Activated CD4-positive, alpha-beta memory T cell treated with anti-CD3 and anti-CD28 coated beads for 36 hours (primary cell): ENCODE measurements around the gene BTBD9. TPM values are rescaled to one million over a fixed set of nuclear protein-coding genes. Genes with fewer than 3 reads are reported as not detected.

Experiments used
- CTCF ChIA-PET: fragments of 350-600 bp; sonication (Branson Sonifier 250); formaldehyde crosslinking; loops from one replicate; lab custom pipeline; 2021; ENCODE audit warnings: antibody characterized with exemption, inconsistent platforms; lab: Charles Lee
- POLR2A ChIA-PET: fragments of 350-600 bp; sonication (Branson Sonifier 250); formaldehyde crosslinking; loops from one replicate; lab custom pipeline; 2021; ENCODE audit warnings: antibody characterized with exemption; lab: Charles Lee
- DNase-seq: peaks from one replicate; pipeline ENCODE4 v3.0.0-alpha.2; 2020
- H3K27ac Mint-ChIP-seq: one replicate; pipeline ENCODE4 v1.8.0; 2021; ENCODE audit warnings: mixed read lengths
- H3K27me3 Mint-ChIP-seq: one replicate; pipeline ENCODE4 v1.8.0; 2021; ENCODE audit warnings: mixed read lengths
- H3K36me3 Mint-ChIP-seq: one replicate; pipeline ENCODE4 v1.8.0; 2021; ENCODE audit warnings: mixed read lengths
- H3K4me1 Mint-ChIP-seq: one replicate; pipeline ENCODE4 v1.8.0; 2021; ENCODE audit warnings: low read depth, mixed read lengths
- H3K4me3 Mint-ChIP-seq: one replicate; pipeline ENCODE4 v1.8.0; 2021; ENCODE audit warnings: mild to moderate bottlenecking, mixed read lengths
- H3K9me3 Mint-ChIP-seq: one replicate; pipeline ENCODE4 v1.8.0; 2021; ENCODE audit warnings: mixed read lengths
- intact Hi-C: fragments of 100-400 bp; cut with micrococcal nuclease; formaldehyde crosslinking; loops from one replicate; pipeline ENCODE4 v1.15.1; 2023
- total RNA-seq, 2 experiments: library from RNA; stranded (reverse); gene quantifications; one replicate each; pipeline ENCODE4 v1.2.3, GENCODE V29; 2021

BTBD9 gene
- total RNA-seq, 2 experiments from 2014 or later, result 14.4 to 14.6 TPM

DNA sequence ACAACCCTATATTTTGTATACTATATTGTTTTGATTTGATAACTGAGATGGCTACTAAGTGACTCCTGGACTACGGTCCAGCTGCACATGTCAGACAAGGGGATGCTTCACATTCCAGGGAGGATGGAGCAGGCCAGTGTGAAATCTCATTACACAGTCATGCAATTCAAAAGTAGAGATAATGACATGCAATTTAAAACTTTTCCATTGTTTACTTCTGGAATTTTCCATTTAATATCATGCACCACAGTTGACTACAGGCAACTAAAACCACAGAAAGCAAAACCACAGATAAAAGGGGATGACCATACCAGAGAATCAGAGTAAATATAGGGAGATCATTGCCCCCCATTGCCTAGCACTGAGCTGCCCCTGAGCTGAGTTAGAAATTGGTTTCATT, 366.4 kb downstream of the BTBD9 start:
- H3K4me3 Mint-ChIP-seq, result no peak overlapping the region
- H3K36me3 Mint-ChIP-seq, result peaks cover 9% of the 10 kb centered on the region
- no peaks in the 10 kb centered on the region for H3K27me3 Mint-ChIP-seq
- peaks cover 2% of the 10 kb centered on the region for H3K9me3 Mint-ChIP-seq
- peaks cover 4% of the 10 kb centered on the region for H3K4me1 Mint-ChIP-seq
- ChIA-PET POLR2A (no interaction called here), CTCF (no interaction called here)
- H3K27ac Mint-ChIP-seq, result no peak overlapping the region
- intact Hi-C loops, result no loop called here
- DNase-seq, result no peak

DNA sequence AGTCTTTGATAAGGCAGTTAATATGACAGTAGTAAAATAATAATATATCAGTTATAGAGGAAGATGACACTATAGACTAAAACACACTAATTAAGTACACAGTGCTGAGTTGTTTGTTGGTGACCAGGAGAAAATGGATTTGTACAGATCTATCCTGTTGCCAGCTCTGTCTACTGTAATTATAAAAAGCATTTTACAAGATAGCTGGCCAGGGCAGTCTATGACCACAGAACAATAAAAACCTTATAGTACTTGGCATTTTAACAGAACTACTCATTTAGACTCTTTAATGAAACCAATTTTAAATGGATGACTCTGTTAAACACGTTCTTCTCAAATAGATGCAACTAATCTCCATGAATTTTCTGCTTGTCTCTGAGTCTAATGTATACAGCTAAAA, 367.5 kb downstream of the BTBD9 start:
- CTCF ChIA-PET, result no interaction called here
- Mint-ChIP-seq H3K4me3 (no peak overlapping the region), H3K27me3 (no peaks in the 10 kb centered on the region), H3K9me3 (peaks cover 2% of the 10 kb centered on the region), H3K36me3 (peaks cover 9% of the 10 kb centered on the region), H3K27ac (no peak overlapping the region), H3K4me1 (peaks cover 4% of the 10 kb centered on the region)
- DNase-seq, result no peak
- intact Hi-C loops, result no loop called here
- POLR2A ChIA-PET, result no interaction called here

DNA sequence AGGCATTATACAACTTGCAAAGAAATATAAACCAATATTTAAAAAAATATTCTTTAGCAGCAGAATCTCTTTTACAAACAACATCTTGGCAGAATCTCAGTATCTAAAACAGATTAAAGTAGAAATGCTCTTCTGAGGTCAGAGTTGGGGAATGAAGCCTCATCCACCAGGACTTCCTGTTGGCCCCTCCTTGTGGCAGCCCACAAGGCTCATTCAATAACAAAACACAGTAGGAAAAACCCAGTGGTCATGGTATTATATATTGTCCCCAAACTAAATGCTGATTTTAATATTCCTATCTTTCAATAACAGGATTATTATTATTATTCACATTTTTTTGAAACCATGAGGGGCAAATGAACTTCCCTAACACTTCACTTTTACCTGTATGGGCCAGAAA, 368.6 kb downstream of the BTBD9 start:
- intact Hi-C loops, result no loop called here
- H3K36me3 Mint-ChIP-seq, result peaks cover 2% of the 10 kb centered on the region
- POLR2A ChIA-PET, result no interaction called here
- H3K27me3 Mint-ChIP-seq, result no peaks in the 10 kb centered on the region
- no peak overlapping the region for H3K4me3 Mint-ChIP-seq
- H3K9me3 Mint-ChIP-seq, result no peaks in the 10 kb centered on the region
- CTCF ChIA-PET, result no interaction called here
- DNase-seq, result no peak
- H3K4me1 Mint-ChIP-seq, result peaks cover 4% of the 10 kb centered on the region
- no peak overlapping the region for H3K27ac Mint-ChIP-seq

DNA sequence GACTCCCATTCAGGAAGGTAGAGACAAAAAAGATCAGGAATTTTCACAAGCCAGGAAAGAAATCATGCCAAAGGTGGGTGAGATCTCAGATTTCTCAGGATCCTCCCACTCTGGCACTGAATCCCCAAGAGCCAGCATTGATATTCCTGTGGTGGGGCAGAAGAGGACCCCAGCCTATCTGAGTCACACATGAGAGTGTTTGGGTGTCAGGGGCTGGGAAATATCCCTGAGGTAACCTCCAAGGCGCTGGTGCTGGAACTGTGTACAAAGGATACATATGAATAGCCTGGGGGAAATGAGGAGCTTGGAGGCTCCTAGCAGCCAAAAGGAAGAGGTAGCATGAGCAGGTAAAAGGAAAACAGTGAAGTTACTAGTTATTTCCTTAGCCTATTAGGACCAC, 369.4 kb downstream of the BTBD9 start:
- Mint-ChIP-seq H3K4me1 (peaks cover 4% of the 10 kb centered on the region), H3K27ac (no peak overlapping the region), H3K9me3 (no peaks in the 10 kb centered on the region), H3K36me3 (peaks cover 1% of the 10 kb centered on the region), H3K4me3 (no peak overlapping the region), H3K27me3 (no peaks in the 10 kb centered on the region)
- DNase-seq, result no peak
- intact Hi-C loops, result no loop called here
- ChIA-PET CTCF (no interaction called here), POLR2A (no interaction called here)

DNA sequence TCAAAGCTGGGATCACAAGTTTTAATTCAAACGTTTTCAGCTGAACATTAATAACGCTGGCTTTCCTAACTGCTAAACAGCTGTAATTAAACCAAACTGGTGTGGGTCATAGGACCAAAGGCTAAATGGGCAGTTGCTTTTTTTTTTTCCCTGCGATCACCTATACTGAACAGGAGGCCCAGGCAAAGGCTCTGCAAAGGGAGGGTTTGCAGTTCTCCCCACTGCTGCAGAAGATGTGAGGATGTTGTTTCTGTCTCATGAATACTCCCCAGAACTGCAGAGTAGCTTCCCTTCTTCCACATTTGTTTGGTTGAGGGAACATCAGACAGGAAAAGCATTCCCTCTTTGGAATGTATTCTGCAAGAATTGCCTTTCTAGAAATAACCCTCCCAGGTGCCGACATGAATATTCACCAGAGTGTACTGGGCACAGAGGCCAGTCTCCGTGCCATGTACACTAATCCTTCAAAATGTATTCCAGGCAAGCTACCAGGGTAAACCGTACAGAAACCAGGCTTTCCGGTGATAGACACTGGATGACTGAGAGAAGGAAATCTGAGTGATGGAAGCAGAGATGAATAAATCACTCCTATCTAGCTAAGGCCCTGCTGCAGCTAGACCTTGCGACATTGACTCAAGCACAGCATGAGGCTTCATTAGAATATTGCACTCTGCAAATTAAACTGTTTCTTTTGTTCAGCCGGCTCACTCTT, 370.1 kb downstream of the BTBD9 start:
- no peaks in the 10 kb centered on the region for H3K9me3 Mint-ChIP-seq
- no peaks in the 10 kb centered on the region for H3K27me3 Mint-ChIP-seq
- ChIA-PET POLR2A (no interaction called here), CTCF (no interaction called here)
- H3K4me1 Mint-ChIP-seq, result peaks cover 4% of the 10 kb centered on the region
- peaks cover 1% of the 10 kb centered on the region for H3K36me3 Mint-ChIP-seq
- H3K27ac Mint-ChIP-seq, result no peak overlapping the region
- no peak overlapping the region for H3K4me3 Mint-ChIP-seq
- intact Hi-C loops, result no loop called here
- DNase-seq, result no peak

DNA sequence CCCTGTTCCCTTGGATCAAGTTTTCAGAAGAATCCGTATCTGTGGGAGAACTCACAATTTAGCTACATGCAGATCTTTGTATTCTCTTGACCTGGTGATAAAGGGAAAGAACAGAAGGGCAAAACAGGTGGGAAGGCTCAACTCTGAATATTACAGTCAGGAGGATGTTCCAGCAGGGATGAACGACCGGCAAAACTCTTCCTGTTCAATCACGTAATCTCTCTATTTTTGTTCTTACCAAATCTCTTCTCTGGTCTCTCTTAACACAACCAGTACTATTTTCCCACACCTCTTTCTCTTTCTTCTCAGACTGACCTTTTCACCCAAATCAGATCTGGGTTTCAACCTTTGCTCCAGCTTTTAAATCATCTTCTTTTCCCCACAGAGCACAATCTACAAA, 371.4 kb downstream of the BTBD9 start:
- H3K4me3 Mint-ChIP-seq, result no peak overlapping the region
- DNase-seq, result no peak
- intact Hi-C loops, result no loop called here
- no peaks in the 10 kb centered on the region for H3K27me3 Mint-ChIP-seq
- ChIA-PET CTCF (no interaction called here), POLR2A (no interaction called here)
- peaks cover 1% of the 10 kb centered on the region for H3K36me3 Mint-ChIP-seq
- H3K4me1 Mint-ChIP-seq, result peaks cover 7% of the 10 kb centered on the region
- H3K9me3 Mint-ChIP-seq, result no peaks in the 10 kb centered on the region
- H3K27ac Mint-ChIP-seq, result no peak overlapping the region

DNA sequence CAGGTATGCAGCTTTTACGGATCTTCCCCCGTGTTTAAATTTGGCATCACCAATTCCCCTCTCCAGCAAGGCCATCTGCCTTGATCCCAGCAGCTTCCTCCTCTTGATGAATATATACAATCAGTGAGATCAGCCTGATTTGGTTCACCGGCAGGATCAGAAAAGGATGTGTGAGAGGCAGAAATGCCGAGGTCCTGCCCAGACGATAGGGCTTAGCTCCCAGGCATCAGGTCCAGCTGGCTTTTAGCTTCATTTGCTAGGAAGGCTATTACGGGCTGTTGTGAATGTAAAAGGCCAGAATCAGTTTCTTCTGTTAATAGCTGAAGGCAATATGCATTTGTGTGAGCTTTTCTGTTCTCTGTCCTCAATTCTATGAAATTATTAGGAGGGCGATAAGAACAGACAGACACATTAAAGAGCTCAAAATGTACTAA, 372.8 kb downstream of the BTBD9 start:
- intact Hi-C loops, result no loop called here
- no peaks in the 10 kb centered on the region for H3K27me3 Mint-ChIP-seq
- H3K4me1 Mint-ChIP-seq, result peaks cover 16% of the 10 kb centered on the region
- ChIA-PET POLR2A (no interaction called here), CTCF (interaction anchor here (0.9 kb wide), 1 partner anchor 227 kb away, joined by 4 read pairs; no protein-coding TSS in a partner anchor)
- no peak for DNase-seq
- H3K9me3 Mint-ChIP-seq, result no peaks in the 10 kb centered on the region
- no peak overlapping the region for H3K27ac Mint-ChIP-seq
- no peak overlapping the region for H3K4me3 Mint-ChIP-seq
- H3K36me3 Mint-ChIP-seq, result peaks cover 1% of the 10 kb centered on the region

DNA sequence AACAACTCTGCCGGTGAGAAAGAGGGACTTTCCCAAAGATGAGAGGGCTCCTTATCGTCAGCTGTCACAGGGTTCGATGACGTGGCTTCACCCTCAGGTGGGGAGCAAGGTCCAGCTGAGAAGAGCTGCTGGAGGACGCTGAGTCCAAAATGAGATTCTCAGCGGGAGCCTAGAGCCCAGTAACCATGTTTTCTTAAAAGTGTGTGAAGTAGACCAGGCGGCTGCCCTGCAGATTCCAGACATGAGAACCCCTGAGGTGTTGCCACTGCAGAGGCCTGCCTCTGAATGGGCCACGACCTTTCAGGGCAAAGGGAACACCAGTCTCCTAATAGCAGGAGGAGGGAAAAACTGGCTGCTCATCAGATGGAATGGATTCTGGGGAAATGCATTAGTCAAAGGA, 375.1 kb downstream of the BTBD9 start:
- Mint-ChIP-seq H3K27ac (no peak overlapping the region), H3K27me3 (no peaks in the 10 kb centered on the region), H3K9me3 (no peaks in the 10 kb centered on the region), H3K4me3 (no peak overlapping the region), H3K36me3 (peaks cover 1% of the 10 kb centered on the region), H3K4me1 (peaks cover 16% of the 10 kb centered on the region)
- no peak for DNase-seq
- POLR2A ChIA-PET, result no interaction called here
- CTCF ChIA-PET, result no interaction called here
- intact Hi-C loops, result no loop called here

DNA sequence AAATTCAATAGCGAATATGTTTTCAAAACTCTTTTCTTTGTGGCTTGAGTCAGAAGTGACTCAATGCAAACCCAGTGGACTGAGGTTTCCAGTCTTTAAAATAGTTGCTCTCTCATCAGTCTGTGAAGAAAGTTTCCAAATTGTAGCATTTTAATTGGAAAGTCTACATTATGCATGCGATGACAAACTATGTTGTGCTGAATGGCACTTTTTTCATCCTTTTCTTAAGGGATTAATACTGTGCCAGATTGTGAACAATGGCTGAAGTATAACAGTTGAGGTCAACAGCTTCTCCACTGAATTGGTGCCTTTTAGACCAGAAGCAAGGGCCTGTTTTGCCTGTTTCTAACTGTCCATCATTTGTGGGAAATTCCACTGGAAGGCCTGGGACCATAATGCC, 377.1 kb downstream of the BTBD9 start:
- no peak for DNase-seq
- H3K9me3 Mint-ChIP-seq, result no peaks in the 10 kb centered on the region
- CTCF ChIA-PET, result interaction anchor here (1.6 kb wide), 1 partner anchor 231 kb away, joined by 5 read pairs; no protein-coding TSS in a partner anchor
- POLR2A ChIA-PET, result no interaction called here
- no peak overlapping the region for H3K27ac Mint-ChIP-seq
- H3K4me3 Mint-ChIP-seq, result no peak overlapping the region
- no peaks in the 10 kb centered on the region for H3K27me3 Mint-ChIP-seq
- intact Hi-C loops, result no loop called here
- H3K4me1 Mint-ChIP-seq, result peaks cover 21% of the 10 kb centered on the region
- peaks cover 9% of the 10 kb centered on the region for H3K36me3 Mint-ChIP-seq

DNA sequence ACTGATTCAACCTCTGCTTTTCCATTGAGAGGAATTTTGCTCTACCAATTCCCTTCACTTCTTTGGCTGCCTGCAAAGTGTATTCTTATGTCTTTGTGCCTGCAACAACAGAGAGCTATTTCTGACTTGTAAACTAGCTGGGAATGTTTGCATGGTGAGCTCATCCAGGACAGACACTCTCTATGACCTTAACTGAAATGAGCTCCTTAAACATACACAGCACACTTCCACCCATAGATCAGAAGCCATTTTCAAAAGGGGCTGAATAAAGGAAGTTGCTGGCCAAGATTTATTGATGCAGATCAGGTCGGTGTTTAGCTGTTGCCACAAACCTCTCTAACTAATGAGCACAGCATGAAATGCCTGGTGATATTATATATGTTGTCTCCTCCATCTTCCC, 377.7 kb downstream of the BTBD9 start:
- Mint-ChIP-seq H3K27ac (no peak overlapping the region), H3K27me3 (no peaks in the 10 kb centered on the region), H3K36me3 (peaks cover 13% of the 10 kb centered on the region), H3K9me3 (no peaks in the 10 kb centered on the region), H3K4me1 (peaks cover 21% of the 10 kb centered on the region), H3K4me3 (no peak overlapping the region)
- ChIA-PET CTCF (interaction anchor here (1.6 kb wide), 1 partner anchor 232 kb away, joined by 5 read pairs; no protein-coding TSS in a partner anchor), POLR2A (no interaction called here)
- no peak for DNase-seq
- intact Hi-C loops, result no loop called here

DNA sequence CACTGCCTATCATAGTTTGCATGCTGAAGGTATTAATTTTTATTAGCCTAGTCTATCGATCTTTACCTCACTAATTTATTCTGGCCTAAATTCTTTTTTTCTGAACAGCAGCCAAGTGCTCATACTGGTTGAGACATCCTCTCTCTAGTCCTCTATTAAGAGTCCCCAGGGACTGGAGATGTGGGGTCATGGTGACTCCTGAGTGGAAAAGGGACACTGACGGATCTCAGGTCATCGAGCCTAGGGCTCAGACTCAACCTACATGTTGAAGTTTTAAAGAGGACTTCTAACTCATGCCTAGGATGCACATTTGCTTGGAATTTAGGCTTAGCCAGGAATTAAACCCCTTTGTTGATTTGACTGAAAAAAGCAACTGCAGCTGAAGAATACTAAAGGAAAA, 378.1 kb downstream of the BTBD9 start:
- Mint-ChIP-seq H3K36me3 (peaks cover 13% of the 10 kb centered on the region), H3K9me3 (no peaks in the 10 kb centered on the region), H3K4me3 (no peak overlapping the region), H3K27me3 (no peaks in the 10 kb centered on the region), H3K4me1 (peaks cover 21% of the 10 kb centered on the region), H3K27ac (no peak overlapping the region)
- intact Hi-C loops, result no loop called here
- POLR2A ChIA-PET, result no interaction called here
- CTCF ChIA-PET, result interaction anchor here (1.6 kb wide), 1 partner anchor 232 kb away, joined by 5 read pairs; no protein-coding TSS in a partner anchor
- no peak for DNase-seq

DNA sequence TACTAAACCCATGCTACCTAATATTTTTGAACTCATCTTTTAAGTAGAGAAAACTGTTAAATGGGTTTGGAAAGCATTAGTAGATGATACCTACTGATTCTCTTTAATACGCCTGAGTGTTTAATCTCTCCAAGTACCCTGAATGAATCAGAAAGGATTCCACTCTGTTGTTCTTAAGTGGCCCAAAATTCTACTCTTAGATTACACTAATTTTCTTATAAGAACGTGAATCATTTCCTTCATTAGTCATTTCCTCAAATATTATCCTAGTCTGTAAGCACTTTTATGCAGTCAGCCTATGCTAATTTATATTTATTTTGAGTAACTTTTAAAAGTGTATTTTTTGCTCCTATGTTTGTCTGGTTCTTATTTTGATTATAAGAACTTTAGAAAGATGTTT, 380.0 kb downstream of the BTBD9 start:
- Mint-ChIP-seq H3K27me3 (no peaks in the 10 kb centered on the region), H3K9me3 (no peaks in the 10 kb centered on the region), H3K27ac (no peak overlapping the region), H3K36me3 (peaks cover 31% of the 10 kb centered on the region), H3K4me1 (peaks cover 21% of the 10 kb centered on the region), H3K4me3 (no peak overlapping the region)
- POLR2A ChIA-PET, result no interaction called here
- intact Hi-C loops, result no loop called here
- CTCF ChIA-PET, result no interaction called here
- no peak for DNase-seq
